DND-41 (cell line): ENCODE data around the gene C6orf47.

ENCODE experiments used
- CTCF ChIP-seq: IDR thresholded peaks from 2 replicates; pipeline ENCODE4 v1.5.1; 2012; ENCODE audit warnings: borderline replicate concordance, low read length, moderate library complexity, mild to moderate bottlenecking; ENCODE audit not compliant: poor library complexity, severe bottlenecking; ENCODE audit errors: extremely low read depth
- EZH2 ChIP-seq: IDR thresholded peaks from 3 replicates; pipeline ENCODE4 v1.6.1; 2012; ENCODE audit warnings: borderline replicate concordance, low read depth, mild to moderate bottlenecking, moderate library complexity, low read length, inconsistent platforms; ENCODE audit not compliant: severe bottlenecking

GRCh38 chr6:31643818-31644454 lies 16.6 kb downstream of the C6orf47 start:
- TF ChIP-seq CTCF, result no peak
- no peak for TF ChIP-seq EZH2
